Measurements from ENCODE around the gene MTR. TPM values are rescaled to one million over a fixed set of nuclear protein-coding genes. Genes with fewer than 3 reads are reported as not detected.

MTR gene
- total RNA-seq, 1 experiment from 2014 or later = 27.5 TPM

DNA sequence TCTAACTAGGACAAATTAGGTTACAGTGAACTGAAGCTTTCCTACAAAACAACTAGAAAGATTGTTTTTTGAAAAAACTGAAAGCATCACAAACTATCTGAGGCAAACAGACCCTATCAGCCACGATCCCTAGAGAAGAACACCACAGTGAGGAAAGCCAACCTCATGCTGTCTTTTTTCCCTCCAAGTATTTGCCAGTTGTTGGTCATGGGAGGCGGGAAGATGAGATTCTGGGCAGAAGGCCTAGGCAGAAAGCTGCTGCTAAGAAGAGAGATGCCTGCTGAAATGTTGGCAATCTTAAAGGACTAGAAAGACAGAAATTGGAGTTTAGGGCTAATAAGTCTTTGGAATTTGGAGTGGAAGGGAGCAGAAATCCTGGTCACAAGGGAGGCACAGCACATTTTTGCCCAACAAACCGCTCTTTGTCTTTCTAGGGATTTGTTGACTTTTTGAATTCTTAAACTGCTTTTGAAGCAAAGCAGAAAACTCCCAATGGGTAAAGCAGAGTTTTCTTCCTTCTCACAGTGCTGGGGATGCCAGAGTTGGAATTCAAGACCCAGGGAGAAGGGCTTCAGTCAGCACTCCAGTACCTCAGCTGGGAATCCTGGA is 125.3 kb downstream of the MTR start:
- ATAC-seq = no peak
- Mint-ChIP-seq H3K27ac (no peak overlapping the region), H3K4me3 (no peak overlapping the region), H3K36me3 (peaks cover 28% of the 10 kb centered on the region), H3K4me1 (no peaks in the 10 kb centered on the region), H3K27me3 (ENCODE audit: low read depth) (peaks cover 3% of the 10 kb centered on the region), H3K9me3 (peaks cover 41% of the 10 kb centered on the region)
- TF ChIP-seq ZBTB21 (CRISPR knock-in tag; IDR thresholded peaks at IDR 0.05; ENCODE audit: borderline replicate concordance) (no peak), NR3C1 (CRISPR knock-in tag; conservative IDR thresholded peaks at IDR 0.05; ENCODE audit: low read depth) (no peak), ELF4 (CRISPR knock-in tag; IDR thresholded peaks at IDR 0.05; ENCODE audit: low read depth) (no peak), TEAD4 (CRISPR knock-in tag; IDR thresholded peaks at IDR 0.05) (no peak), ESRRA (CRISPR knock-in tag; IDR thresholded peaks at IDR 0.05; ENCODE audit: borderline replicate concordance) (no peak), TP53 (CRISPR knock-in tag; IDR thresholded peaks at IDR 0.05) (no peak), SP1 (CRISPR knock-in tag; conservative IDR thresholded peaks at IDR 0.05) (no peak), ZNF423 (CRISPR knock-in tag; IDR thresholded peaks at IDR 0.05) (no peak), CBFB (CRISPR knock-in tag; IDR thresholded peaks at IDR 0.05; ENCODE audit: low read depth) (no peak), PRRX2 (CRISPR knock-in tag; IDR thresholded peaks at IDR 0.05) (no peak), ZNF219 (CRISPR knock-in tag; IDR thresholded peaks at IDR 0.05; ENCODE audit: borderline replicate concordance) (no peak), FOXK1 (CRISPR knock-in tag; IDR thresholded peaks at IDR 0.05) (no peak), NR1H2 (CRISPR knock-in tag; IDR thresholded peaks at IDR 0.05) (no peak), NFATC4 (CRISPR knock-in tag; IDR thresholded peaks at IDR 0.05) (no peak)
- TF ChIP-seq, protein P1, sequence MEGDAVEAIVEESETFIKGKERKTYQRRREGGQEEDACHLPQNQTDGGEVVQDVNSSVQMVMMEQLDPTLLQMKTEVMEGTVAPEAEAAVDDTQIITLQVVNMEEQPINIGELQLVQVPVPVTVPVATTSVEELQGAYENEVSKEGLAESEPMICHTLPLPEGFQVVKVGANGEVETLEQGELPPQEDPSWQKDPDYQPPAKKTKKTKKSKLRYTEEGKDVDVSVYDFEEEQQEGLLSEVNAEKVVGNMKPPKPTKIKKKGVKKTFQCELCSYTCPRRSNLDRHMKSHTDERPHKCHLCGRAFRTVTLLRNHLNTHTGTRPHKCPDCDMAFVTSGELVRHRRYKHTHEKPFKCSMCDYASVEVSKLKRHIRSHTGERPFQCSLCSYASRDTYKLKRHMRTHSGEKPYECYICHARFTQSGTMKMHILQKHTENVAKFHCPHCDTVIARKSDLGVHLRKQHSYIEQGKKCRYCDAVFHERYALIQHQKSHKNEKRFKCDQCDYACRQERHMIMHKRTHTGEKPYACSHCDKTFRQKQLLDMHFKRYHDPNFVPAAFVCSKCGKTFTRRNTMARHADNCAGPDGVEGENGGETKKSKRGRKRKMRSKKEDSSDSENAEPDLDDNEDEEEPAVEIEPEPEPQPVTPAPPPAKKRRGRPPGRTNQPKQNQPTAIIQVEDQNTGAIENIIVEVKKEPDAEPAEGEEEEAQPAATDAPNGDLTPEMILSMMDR (IDR thresholded peaks at IDR 0.05) = no peak
- TF ChIP-seq, protein P2, sequence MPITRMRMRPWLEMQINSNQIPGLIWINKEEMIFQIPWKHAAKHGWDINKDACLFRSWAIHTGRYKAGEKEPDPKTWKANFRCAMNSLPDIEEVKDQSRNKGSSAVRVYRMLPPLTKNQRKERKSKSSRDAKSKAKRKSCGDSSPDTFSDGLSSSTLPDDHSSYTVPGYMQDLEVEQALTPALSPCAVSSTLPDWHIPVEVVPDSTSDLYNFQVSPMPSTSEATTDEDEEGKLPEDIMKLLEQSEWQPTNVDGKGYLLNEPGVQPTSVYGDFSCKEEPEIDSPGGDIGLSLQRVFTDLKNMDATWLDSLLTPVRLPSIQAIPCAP (CRISPR knock-in tag; IDR thresholded peaks at IDR 0.05) = no peak
- TF ChIP-seq, protein P3, sequence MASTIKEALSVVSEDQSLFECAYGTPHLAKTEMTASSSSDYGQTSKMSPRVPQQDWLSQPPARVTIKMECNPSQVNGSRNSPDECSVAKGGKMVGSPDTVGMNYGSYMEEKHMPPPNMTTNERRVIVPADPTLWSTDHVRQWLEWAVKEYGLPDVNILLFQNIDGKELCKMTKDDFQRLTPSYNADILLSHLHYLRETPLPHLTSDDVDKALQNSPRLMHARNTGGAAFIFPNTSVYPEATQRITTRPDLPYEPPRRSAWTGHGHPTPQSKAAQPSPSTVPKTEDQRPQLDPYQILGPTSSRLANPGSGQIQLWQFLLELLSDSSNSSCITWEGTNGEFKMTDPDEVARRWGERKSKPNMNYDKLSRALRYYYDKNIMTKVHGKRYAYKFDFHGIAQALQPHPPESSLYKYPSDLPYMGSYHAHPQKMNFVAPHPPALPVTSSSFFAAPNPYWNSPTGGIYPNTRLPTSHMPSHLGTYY (CRISPR knock-in tag; IDR thresholded peaks at IDR 0.05) = no peak
- TF ChIP-seq, protein P4, sequence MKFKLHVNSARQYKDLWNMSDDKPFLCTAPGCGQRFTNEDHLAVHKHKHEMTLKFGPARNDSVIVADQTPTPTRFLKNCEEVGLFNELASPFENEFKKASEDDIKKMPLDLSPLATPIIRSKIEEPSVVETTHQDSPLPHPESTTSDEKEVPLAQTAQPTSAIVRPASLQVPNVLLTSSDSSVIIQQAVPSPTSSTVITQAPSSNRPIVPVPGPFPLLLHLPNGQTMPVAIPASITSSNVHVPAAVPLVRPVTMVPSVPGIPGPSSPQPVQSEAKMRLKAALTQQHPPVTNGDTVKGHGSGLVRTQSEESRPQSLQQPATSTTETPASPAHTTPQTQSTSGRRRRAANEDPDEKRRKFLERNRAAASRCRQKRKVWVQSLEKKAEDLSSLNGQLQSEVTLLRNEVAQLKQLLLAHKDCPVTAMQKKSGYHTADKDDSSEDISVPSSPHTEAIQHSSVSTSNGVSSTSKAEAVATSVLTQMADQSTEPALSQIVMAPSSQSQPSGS (CRISPR knock-in tag; IDR thresholded peaks at IDR 0.05; ENCODE audit: borderline replicate concordance, low read depth) = no peak
- TF ChIP-seq, protein P5, sequence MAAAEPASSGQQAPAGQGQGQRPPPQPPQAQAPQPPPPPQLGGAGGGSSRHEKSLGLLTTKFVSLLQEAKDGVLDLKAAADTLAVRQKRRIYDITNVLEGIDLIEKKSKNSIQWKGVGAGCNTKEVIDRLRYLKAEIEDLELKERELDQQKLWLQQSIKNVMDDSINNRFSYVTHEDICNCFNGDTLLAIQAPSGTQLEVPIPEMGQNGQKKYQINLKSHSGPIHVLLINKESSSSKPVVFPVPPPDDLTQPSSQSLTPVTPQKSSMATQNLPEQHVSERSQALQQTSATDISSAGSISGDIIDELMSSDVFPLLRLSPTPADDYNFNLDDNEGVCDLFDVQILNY (CRISPR knock-in tag; IDR thresholded peaks at IDR 0.05) = no peak
- TF ChIP-seq, protein P6, sequence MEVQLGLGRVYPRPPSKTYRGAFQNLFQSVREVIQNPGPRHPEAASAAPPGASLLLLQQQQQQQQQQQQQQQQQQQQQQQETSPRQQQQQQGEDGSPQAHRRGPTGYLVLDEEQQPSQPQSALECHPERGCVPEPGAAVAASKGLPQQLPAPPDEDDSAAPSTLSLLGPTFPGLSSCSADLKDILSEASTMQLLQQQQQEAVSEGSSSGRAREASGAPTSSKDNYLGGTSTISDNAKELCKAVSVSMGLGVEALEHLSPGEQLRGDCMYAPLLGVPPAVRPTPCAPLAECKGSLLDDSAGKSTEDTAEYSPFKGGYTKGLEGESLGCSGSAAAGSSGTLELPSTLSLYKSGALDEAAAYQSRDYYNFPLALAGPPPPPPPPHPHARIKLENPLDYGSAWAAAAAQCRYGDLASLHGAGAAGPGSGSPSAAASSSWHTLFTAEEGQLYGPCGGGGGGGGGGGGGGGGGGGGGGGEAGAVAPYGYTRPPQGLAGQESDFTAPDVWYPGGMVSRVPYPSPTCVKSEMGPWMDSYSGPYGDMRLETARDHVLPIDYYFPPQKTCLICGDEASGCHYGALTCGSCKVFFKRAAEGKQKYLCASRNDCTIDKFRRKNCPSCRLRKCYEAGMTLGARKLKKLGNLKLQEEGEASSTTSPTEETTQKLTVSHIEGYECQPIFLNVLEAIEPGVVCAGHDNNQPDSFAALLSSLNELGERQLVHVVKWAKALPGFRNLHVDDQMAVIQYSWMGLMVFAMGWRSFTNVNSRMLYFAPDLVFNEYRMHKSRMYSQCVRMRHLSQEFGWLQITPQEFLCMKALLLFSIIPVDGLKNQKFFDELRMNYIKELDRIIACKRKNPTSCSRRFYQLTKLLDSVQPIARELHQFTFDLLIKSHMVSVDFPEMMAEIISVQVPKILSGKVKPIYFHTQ (CRISPR knock-in tag; IDR thresholded peaks at IDR 0.05) = no peak
- CTCF ChIA-PET = interaction anchor here (0.5 kb wide), 1 partner anchor 171 kb away, joined by 4 read pairs; no protein-coding TSS in a partner anchor
- POLR2A ChIA-PET = no interaction called here
- no peak for DNase-seq (ENCODE audit: low spot score)

All from WTC11 (cell line).